Measurements from ENCODE around the gene ICAM4. TPM values are rescaled to one million over a fixed set of nuclear protein-coding genes. Genes with fewer than 3 reads are reported as not detected.

ICAM4 gene
- total and polyA plus RNA-seq, 2 donors, result 3.1 to 3.8 TPM

DNA sequence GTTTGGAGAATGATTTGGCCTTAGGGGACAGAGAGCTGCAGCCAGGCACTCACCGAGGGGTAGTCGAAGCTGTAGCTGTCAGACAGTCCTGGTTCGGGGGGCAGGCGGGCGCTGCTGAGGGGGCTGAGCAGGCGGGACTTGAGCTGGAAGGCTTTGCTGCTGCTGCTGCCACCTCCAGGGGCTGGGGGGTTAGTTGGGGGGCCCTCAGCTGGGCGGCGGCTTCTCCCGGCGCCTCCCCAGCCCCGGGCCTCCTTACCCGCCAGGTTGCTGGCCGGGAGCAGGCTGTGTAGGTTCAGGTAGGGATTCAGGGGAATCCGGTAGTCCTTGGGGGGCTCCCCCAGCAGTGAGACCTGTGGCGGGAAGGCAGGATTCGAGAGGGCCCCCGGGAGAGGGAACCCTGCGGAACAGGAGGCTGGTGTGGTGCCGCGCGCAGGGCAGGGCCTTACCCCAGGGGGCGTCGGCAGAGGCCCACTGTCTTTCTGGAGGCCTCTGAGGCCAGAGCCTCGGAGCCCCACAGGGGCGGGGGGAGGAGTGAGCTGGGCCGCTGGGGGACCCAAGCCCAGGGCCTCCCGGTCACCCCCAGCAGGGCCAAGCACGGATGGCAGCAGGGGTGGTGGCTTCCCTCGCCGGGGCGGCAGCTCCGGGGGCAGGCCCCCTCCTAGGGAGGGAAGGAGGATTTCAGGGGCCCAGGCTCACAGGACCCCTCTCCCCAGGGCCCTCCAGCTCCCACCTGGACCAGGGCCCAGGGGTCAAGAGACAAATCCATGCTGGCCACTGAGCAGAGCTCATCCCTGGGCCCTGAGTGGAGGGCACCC is 34.1 kb downstream of the ICAM4 start:
- no peak for DNase-seq (ENCODE audit: low read depth in 6 of 9, low spot score in 9 of 9)
- no peaks in the 10 kb centered on the region for H3K9me3 ChIP-seq (ENCODE audit: control insufficient read depth in 2 of 2, insufficient read depth in 1 of 2, low read length in 1 of 2)
- H3K4me1 ChIP-seq (ENCODE audit: control insufficient read depth in 2 of 2, insufficient read depth in 2 of 2, low read length in 2 of 2), result peaks cover 2 to 6% of the 10 kb centered on the region in 2 donors
- H3K36me3 ChIP-seq (ENCODE audit: control insufficient read depth in 2 of 2, insufficient read depth in 2 of 2, low read length in 1 of 2), result peaks cover 94 to 95% of the 10 kb centered on the region in 2 donors
- WGBS, result 98% methylated on average over 32 of the region's 32 CpGs
- H3K27ac ChIP-seq (ENCODE audit: low read depth in 1 of 2, low read length in 1 of 2), result no peak overlapping the region
- H3K4me3 ChIP-seq (ENCODE audit: low read length in 2 of 2), result no peak overlapping the region
- H3K27me3 ChIP-seq (ENCODE audit: control insufficient read depth in 2 of 2, insufficient read depth in 1 of 2, low read length in 1 of 2), result no peaks in the 10 kb centered on the region

DNA sequence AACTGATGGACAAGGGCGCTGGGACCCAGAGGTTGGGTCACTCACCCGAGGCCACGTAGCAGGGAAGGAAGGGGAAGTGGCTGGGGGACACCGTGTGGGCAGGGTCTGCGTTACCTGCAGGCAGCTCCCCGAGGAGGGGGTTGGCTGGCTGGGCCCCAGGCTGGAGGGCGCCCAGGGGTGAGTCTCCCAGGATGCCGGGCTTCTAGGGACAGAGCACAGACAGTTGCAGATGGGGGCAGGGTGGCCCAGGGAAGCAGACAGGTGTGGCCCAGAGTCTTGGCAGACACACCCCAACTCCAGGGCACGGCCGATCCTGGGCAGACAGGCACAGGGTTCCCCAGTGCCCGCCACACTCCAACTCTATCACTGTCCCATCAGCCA is 34.7 kb downstream of the ICAM4 start:
- H3K9me3 ChIP-seq (ENCODE audit: control insufficient read depth in 2 of 2, insufficient read depth in 1 of 2, low read length in 1 of 2), result no peaks in the 10 kb centered on the region
- no peaks in the 10 kb centered on the region for H3K27me3 ChIP-seq (ENCODE audit: control insufficient read depth in 2 of 2, insufficient read depth in 1 of 2, low read length in 1 of 2)
- H3K36me3 ChIP-seq (ENCODE audit: control insufficient read depth in 2 of 2, insufficient read depth in 2 of 2, low read length in 1 of 2), result peaks cover 96 to 98% of the 10 kb centered on the region in 2 donors
- H3K27ac ChIP-seq (ENCODE audit: low read depth in 1 of 2, low read length in 1 of 2), result no peak overlapping the region
- no peak for DNase-seq (ENCODE audit: low read depth in 6 of 9, low spot score in 9 of 9)
- 94% methylated on average over 11 of the region's 11 CpGs for WGBS
- H3K4me3 ChIP-seq (ENCODE audit: low read length in 2 of 2), result no peak overlapping the region
- H3K4me1 ChIP-seq (ENCODE audit: control insufficient read depth in 2 of 2, insufficient read depth in 2 of 2, low read length in 2 of 2), result peaks cover 0 to under 1% of the 10 kb centered on the region in 2 donors

DNA sequence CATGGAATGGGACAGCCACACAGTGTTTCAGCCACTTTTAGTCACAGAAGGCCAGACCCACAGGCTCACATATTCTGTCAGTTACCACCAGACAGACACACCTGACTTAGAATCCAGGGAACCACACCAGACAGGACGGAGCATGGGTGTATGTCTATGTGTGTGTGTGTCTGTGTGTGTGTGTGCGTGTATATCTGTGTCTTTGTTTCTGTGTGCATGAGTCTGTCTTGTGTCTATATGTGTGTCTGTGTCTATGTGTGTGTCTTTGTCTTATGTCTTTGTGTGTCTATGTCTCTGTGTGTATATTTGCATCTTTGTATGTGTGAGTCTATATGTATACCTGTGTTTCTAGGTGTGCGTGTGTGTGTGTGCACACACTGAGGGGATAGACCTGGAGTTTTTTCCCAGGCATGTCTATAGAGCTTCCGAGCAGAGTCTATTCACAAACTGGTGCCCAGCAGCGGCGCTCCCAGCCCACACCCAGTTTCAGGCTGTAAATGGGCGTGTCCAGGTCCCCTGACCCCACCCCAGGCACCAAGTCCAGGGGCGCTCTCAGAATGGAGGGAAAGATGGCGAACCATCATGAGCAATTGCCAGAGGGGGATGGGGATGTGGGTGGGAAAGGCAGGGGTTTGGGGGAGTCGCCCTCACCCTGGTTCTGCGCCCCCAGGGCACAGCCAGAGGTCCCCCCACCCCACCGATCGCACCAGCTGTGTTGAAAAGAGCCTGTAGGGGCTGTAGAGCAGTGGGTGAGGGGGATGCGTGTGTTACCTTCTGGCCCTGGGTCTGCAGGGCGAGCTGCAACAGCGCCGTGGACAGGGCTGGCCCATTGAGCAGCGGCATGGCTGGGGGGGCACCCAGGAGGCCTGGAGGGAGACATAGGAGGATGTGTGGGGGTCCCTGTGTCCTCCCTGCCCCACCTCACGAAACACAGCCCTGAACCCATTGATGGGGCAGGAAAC is 35.4 kb downstream of the ICAM4 start:
- H3K27ac ChIP-seq (ENCODE audit: low read depth in 1 of 2, low read length in 1 of 2), result no peak overlapping the region
- no peaks in the 10 kb centered on the region for H3K9me3 ChIP-seq (ENCODE audit: control insufficient read depth in 2 of 2, insufficient read depth in 1 of 2, low read length in 1 of 2)
- H3K36me3 ChIP-seq (ENCODE audit: control insufficient read depth in 2 of 2, insufficient read depth in 2 of 2, low read length in 1 of 2), result peaks cover 96 to 97% of the 10 kb centered on the region in 2 donors
- H3K4me3 ChIP-seq (ENCODE audit: low read length in 2 of 2), result no peak overlapping the region
- WGBS, result 96% methylated on average over 19 of the region's 19 CpGs
- no peaks in the 10 kb centered on the region for H3K27me3 ChIP-seq (ENCODE audit: control insufficient read depth in 2 of 2, insufficient read depth in 1 of 2, low read length in 1 of 2)
- DNase-seq (ENCODE audit: low read depth in 6 of 9, low spot score in 9 of 9), result no peak
- no peaks in the 10 kb centered on the region for H3K4me1 ChIP-seq (ENCODE audit: control insufficient read depth in 2 of 2, insufficient read depth in 2 of 2, low read length in 2 of 2)

DNA sequence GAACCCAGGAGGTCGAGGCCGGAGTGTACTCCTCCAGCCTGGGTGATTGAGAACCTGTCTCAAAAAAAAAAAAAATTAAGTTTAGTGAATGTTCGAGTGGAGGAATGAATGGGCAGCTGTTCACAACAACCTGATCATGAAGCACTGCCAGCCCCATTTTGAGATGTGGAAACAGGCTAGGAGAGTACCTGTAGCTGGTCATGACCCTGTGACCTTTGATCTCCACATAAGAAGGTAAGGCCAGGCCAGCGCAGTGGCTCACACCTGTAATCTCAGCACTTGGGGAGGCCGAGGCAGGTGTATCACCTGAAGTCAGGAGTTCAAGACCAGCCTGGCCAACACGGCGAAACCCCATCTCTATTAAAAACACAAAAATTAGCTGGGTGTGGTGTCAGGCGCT is 39.0 kb downstream of the ICAM4 start:
- H3K27ac ChIP-seq (ENCODE audit: low read depth in 1 of 2, low read length in 1 of 2), result no peak overlapping the region

DNA sequence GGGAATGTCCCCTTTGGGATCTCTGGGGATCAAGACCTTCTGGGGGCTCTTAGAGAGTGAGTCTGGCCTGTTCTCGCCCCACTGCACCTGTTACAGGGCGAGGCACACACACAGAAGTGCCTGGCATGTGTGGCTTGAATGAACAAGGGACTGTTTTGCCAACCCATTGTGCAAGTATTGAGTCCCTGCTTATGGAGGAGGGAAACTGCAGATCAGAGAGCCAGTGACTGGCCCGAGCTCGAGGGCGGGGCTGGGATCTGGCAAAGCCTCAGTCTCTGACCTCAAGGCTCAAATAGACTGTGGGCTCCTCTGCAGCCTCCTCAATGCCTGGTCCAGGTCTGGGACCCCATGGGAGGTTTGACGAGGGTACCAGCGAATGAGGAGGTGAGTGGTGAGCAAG is 41.0 kb downstream of the ICAM4 start:
- DNase-seq (ENCODE audit: low read depth in 6 of 9, low spot score in 9 of 9), result no peak
- 97% methylated on average over 7 of the region's 7 CpGs for WGBS
- Histone ChIP-seq H3K27ac (ENCODE audit: low read depth in 1 of 2, low read length in 1 of 2) (no peak overlapping the region), H3K4me1 (ENCODE audit: control insufficient read depth in 2 of 2, insufficient read depth in 2 of 2, low read length in 2 of 2) (peaks cover 10% of the 10 kb centered on the region in 2 donors), H3K36me3 (ENCODE audit: control insufficient read depth in 2 of 2, insufficient read depth in 2 of 2, low read length in 1 of 2) (peaks cover 77 to 91% of the 10 kb centered on the region in 2 donors), H3K9me3 (ENCODE audit: control insufficient read depth in 2 of 2, insufficient read depth in 1 of 2, low read length in 1 of 2) (no peaks in the 10 kb centered on the region), H3K27me3 (ENCODE audit: control insufficient read depth in 2 of 2, insufficient read depth in 1 of 2, low read length in 1 of 2) (no peaks in the 10 kb centered on the region), H3K4me3 (ENCODE audit: low read length in 2 of 2) (no peak overlapping the region)

More for the DNA sequence above, 39.0 kb downstream of the ICAM4 start:
- Histone ChIP-seq H3K4me3 (ENCODE audit: low read length in 2 of 2) (no peak overlapping the region), H3K27me3 (ENCODE audit: control insufficient read depth in 2 of 2, insufficient read depth in 1 of 2, low read length in 1 of 2) (no peaks in the 10 kb centered on the region), H3K36me3 (ENCODE audit: control insufficient read depth in 2 of 2, insufficient read depth in 2 of 2, low read length in 1 of 2) (peaks cover 98% of the 10 kb centered on the region in 2 donors), H3K4me1 (ENCODE audit: control insufficient read depth in 2 of 2, insufficient read depth in 2 of 2, low read length in 2 of 2) (no peaks in the 10 kb centered on the region), H3K9me3 (ENCODE audit: control insufficient read depth in 2 of 2, insufficient read depth in 1 of 2, low read length in 1 of 2) (no peaks in the 10 kb centered on the region)
- WGBS, result 98% methylated on average over 8 of the region's 8 CpGs
- DNase-seq (ENCODE audit: low read depth in 6 of 9, low spot score in 9 of 9), result no peak

DNA sequence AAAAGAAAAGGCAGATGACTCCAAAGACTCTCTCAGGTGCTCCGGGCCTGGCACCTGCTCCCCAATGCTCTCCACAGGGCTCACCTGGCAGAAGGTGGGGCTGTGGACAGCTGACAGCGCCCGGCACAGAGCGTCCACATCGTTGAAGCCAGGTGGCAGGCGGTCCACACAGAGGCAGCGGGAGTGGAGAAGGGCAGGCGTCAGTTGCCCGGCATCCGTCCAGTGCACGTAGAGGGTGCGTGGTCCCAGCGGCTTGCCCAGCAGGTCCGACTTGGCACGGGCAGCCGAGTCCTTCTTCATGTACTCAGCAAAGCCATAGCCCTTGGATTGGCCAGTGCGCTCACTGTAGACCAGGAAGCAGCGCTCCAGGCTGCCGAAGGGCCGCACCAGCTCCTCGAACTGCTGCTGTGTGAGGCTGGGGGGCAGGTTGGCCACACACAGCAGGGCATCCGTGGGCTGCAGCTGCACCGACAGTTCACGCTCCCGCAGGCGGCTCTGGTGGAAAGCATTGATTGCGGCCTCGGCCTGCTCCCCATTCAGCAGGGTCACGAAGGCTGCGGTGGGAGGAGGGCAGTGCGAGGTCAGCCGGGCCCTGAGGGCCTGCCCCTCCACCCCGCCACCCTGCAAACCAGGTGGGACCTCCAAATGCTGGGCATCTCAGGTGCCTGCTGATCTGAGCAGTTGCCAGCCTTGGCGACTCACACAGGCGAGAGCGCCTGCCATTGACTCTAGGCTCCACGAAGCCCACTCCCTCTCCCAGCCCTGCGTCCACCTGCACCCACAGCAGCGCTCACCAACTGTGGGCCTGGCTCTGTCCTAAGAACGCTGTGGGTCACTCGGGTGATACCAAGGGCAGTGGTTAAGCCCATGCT is 42.0 kb downstream of the ICAM4 start:
- H3K4me3 ChIP-seq (ENCODE audit: low read length in 2 of 2), result no peak overlapping the region
- H3K27me3 ChIP-seq (ENCODE audit: control insufficient read depth in 2 of 2, insufficient read depth in 1 of 2, low read length in 1 of 2), result no peaks in the 10 kb centered on the region
- no peak overlapping the region for H3K27ac ChIP-seq (ENCODE audit: low read depth in 1 of 2, low read length in 1 of 2)
- peaks cover 12 to 13% of the 10 kb centered on the region in 2 donors for H3K4me1 ChIP-seq (ENCODE audit: control insufficient read depth in 2 of 2, insufficient read depth in 2 of 2, low read length in 2 of 2)
- 98% methylated on average over 41 of the region's 41 CpGs for WGBS
- no peaks in the 10 kb centered on the region for H3K9me3 ChIP-seq (ENCODE audit: control insufficient read depth in 2 of 2, insufficient read depth in 1 of 2, low read length in 1 of 2)
- H3K36me3 ChIP-seq (ENCODE audit: control insufficient read depth in 2 of 2, insufficient read depth in 2 of 2, low read length in 1 of 2), result peaks cover 67 to 81% of the 10 kb centered on the region in 2 donors
- DNase-seq (ENCODE audit: low read depth in 6 of 9, low spot score in 9 of 9), result no peak

DNA sequence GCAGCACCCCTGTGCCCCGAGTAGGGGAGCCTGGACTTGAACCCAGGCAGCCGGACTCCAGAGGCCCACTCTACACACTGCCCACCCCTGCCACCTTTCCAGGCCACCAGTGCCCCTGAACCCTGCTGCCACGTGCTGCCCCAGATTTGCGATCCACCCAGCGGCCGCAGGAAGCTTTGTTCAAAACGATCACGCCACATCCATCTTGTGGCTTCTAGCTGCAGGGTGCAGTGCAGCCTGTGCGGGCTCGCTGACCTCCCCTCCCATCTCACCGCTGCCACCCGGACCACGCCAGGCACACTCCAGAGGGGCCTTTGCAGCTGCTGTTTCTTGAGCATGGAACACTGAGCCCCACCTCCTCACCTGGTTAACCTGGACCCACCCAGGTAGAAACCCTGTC is 42.8 kb downstream of the ICAM4 start:
- H3K36me3 ChIP-seq (ENCODE audit: control insufficient read depth in 2 of 2, insufficient read depth in 2 of 2, low read length in 1 of 2), result peaks cover 63 to 77% of the 10 kb centered on the region in 2 donors
- no peaks in the 10 kb centered on the region for H3K9me3 ChIP-seq (ENCODE audit: control insufficient read depth in 2 of 2, insufficient read depth in 1 of 2, low read length in 1 of 2)
- H3K4me3 ChIP-seq (ENCODE audit: low read length in 2 of 2), result no peak overlapping the region
- WGBS, result 98% methylated on average over 13 of the region's 13 CpGs
- DNase-seq (ENCODE audit: low read depth in 6 of 9, low spot score in 9 of 9), result no peak
- H3K4me1 ChIP-seq (ENCODE audit: control insufficient read depth in 2 of 2, insufficient read depth in 2 of 2, low read length in 2 of 2), result peaks cover 17 to 20% of the 10 kb centered on the region in 2 donors
- H3K27ac ChIP-seq (ENCODE audit: low read depth in 1 of 2, low read length in 1 of 2), result no peak overlapping the region
- H3K27me3 ChIP-seq (ENCODE audit: control insufficient read depth in 2 of 2, insufficient read depth in 1 of 2, low read length in 1 of 2), result no peaks in the 10 kb centered on the region

DNA sequence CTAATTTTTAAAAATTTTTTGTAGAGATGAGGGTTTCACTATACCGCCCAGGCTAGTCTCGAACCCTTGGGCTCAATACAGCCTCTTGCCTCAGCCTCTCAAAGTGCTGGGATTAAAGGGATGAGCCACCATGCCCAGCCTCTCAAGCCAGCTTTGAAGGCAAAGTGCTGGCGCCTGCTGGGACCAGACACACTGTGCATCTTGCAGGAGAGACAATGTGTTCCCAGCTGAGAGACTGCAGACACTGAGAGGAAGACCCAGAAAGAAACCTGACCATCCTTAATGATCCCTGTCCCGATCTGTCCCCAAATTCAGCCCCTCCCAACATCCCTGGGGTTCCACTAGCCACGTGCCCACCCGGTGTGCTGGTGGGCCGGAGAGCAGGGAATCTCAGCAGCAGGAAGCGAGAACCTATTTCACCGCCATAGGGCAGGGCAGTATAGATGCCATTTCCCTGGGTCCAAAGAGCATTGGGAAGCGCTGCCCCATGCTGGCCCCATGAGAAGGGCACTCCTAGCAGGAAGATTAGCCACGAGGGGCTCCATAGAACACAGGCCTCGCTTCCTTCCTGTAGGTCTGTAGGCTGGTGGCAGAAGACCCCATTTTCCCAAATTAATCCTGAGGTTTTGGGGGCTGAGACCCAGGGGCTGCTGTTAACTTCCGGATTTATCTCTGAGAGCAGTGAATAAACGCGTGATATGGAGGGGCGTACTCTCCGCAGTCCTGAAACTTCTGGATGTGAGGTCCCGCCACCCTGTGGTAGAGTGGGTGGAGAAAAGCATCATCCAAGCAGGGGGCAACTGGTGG is 45.6 kb downstream of the ICAM4 start:
- peaks cover 17 to 29% of the 10 kb centered on the region in 2 donors for H3K4me1 ChIP-seq (ENCODE audit: control insufficient read depth in 2 of 2, insufficient read depth in 2 of 2, low read length in 2 of 2)
- 50% methylated on average over 18 of the region's 18 CpGs for WGBS
- H3K27me3 ChIP-seq (ENCODE audit: control insufficient read depth in 2 of 2, insufficient read depth in 1 of 2, low read length in 1 of 2), result no peaks in the 10 kb centered on the region
- peaks cover 51 to 62% of the 10 kb centered on the region in 2 donors for H3K36me3 ChIP-seq (ENCODE audit: control insufficient read depth in 2 of 2, insufficient read depth in 2 of 2, low read length in 1 of 2)
- H3K4me3 ChIP-seq (ENCODE audit: low read length in 2 of 2), result peak overlapping the region; percentile 72 to 82
- H3K27ac ChIP-seq (ENCODE audit: low read depth in 1 of 2, low read length in 1 of 2), result peak overlapping the region; percentile 94 to 95
- peaks cover 0 to 4% of the 10 kb centered on the region in 2 donors for H3K9me3 ChIP-seq (ENCODE audit: control insufficient read depth in 2 of 2, insufficient read depth in 1 of 2, low read length in 1 of 2)
- no peak for DNase-seq (ENCODE audit: low read depth in 6 of 9, low spot score in 9 of 9)

Measured in thymus (tissue), 11 donors.